Adrenal gland (tissue), 12 donors: ENCODE results near the gene HIC1. TPM values are rescaled to one million over a fixed set of nuclear protein-coding genes. Genes with fewer than 3 reads are reported as not detected.

ENCODE experiments used
- DNase-seq, 7 donors: peaks; one replicate each; pipeline ENCODE4 v3.0.0-alpha.2; 2019 to 2020
- H3K27ac ChIP-seq, 5 donors: fragments of 200-600 bp; sonication (generic) in 4 of 5; 1 replicate in 3 of 5; 2 replicates in 2 of 5; pipeline versions ENCODE4 v1.5.1 to v1.8.0; 2016 to 2020; ENCODE audit warnings: mild to moderate bottlenecking in 1 of 5
- H3K27me3 ChIP-seq: fragments of 200-600 bp; 2 replicates; pipeline ENCODE4 v1.8.0; 2021
- H3K36me3 ChIP-seq, 2 donors: fragments of 200-600 bp; replicated peaks in 1 of 2; 1 replicate in 1 of 2; 2 replicates in 1 of 2; pipeline versions ENCODE4 v1.5.1 to v1.8.0; 2018 to 2022
- H3K4me1 ChIP-seq, 2 donors: fragments of 200-600 bp; replicated peaks in 1 of 2; 1 replicate in 1 of 2; 2 replicates in 1 of 2; pipeline versions ENCODE4 v1.5.1 to v1.8.0; 2018 to 2021
- H3K4me3 ChIP-seq, 4 donors: fragments of 200-600 bp; sonication (generic) in 3 of 4; one replicate each; pipeline ENCODE4 v1.5.1; 2016 to 2018
- H3K9me3 ChIP-seq, 3 donors: fragments of 200-600 bp; sonication (generic) in 1 of 3; replicated peaks in 1 of 3; 1 replicate in 2 of 3; 2 replicates in 1 of 3; pipeline versions ENCODE4 v1.5.1 to v1.8.0; 2016 to 2021
- POLR2A ChIP-seq, 2 donors: fragments of 450-650 bp; IDR thresholded peaks; one replicate each; pipeline ENCODE4 v1.6.1; 2017; ENCODE audit warnings: antibody characterized with exemption in 2 of 2, mild to moderate bottlenecking in 2 of 2, moderate library complexity in 1 of 2
- whole genome bisulfite sequencing, 4 donors: extraction: QIAGEN DNeasy Blood & Tissue Kit in 2 of 4; methylation state at CpG; one replicate each; pipeline versions ENCODE4 v1.1.5 to v1.1.7; 2013 to 2017; 5-methylcytosine and 5-hydroxymethylcytosine counted together
- intact Hi-C, 2 donors: fragments of 100-400 bp; cut with DNase I; formaldehyde crosslinking; loops; one replicate each; pipeline versions ENCODE4 v1.14.1 to v1.15.0; 2022 to 2023
- polyA plus RNA-seq, 3 donors: library from polyadenylated mRNA; stranded (reverse); fragments of 200-250 nt in 2 of 3; fragments of 350-450 nt in 1 of 3; fragmentation: Illumina TruSeq in 1 of 3; extraction: RNeasy Lipid Tissue Mini Kit (QIAGEN cat#74804) in 1 of 3; gene quantifications; one replicate each; pipeline ENCODE4 v1.2.3, GENCODE V29; 2013 to 2014
- total RNA-seq, 9 donors: library from RNA; depleted of rRNA in 4 of 9; stranded (reverse); fragments of >200 nt in 4 of 9; fragments of 120-200 nt in 1 of 9; fragmentation: NEBNext Ultra II Directional in 1 of 9; extraction: Animal tissue kit (Norgen Biotek cat#: 25700) in 1 of 9; gene quantifications; one replicate each; pipeline versions ENCODE4 v1.1.0 to v1.2.4, GENCODE V29; 2013 to 2023
- TF ChIP-seq, protein P1 (sequence below), 6 experiments: fragments of 450-650 bp in 4 of 6; fragments of 200-600 bp in 2 of 6; sonication (generic) in 1 of 6; IDR thresholded peaks; 1 replicate in 5 of 6; 2 replicates in 1 of 6; pipeline versions ENCODE4 v1.5.1 to v1.8.0; 2016 to 2021; ENCODE audit warnings: antibody characterized with exemption in 6 of 6, mild to moderate bottlenecking in 2 of 6, moderate library complexity in 1 of 6
- donor health status: healthy with polysubstance abuse.
- donor health status: Bipolar disorder and iron deficiency.
- donor health status: DM: yes; HTN: yes; CAD: no.
- donor health status: DM: no; HTN: no; CAD: no.
- donor health status: DM: no; HTN: no; CAD: no.
- donor health status: DM: yes; HTN: yes; CAD: no.

HIC1 gene
- total and polyA plus RNA-seq, 12 donors, result 0.92 to 61.8 (median 23.9) TPM

DNA sequence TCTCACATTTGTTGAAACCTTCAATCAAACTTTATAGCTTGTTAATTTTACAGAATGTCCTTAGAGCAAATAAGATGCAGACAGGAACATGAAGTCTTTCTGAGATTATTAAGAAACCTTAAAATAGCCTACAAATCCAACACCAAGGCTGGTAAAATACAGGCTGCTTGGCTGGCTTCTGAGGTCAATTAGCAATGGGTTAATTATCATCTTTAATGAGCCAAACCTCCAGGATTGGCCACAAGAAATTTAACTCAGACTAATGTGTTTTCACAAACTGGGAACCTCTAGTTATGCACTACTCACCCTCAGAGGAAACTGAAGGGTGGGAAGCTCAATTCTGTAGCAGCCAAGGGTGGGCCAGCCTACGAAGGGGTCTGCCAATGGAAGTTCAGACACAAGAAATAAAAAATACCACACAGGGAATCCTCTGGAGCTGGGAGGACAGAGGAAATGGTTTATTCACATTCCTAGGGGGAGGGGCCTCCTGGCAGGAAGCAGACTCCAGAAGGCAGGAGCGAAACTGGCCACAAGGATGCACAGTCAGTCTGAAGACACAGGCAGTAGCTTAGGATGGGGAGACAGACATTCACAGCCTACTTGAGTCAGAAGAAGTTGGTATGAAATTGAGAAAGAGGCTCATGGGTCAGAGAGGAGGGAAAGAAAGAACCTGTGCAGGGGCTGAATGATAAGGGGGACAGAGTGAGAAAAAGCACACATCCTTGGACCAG, 36.1 kb downstream of the HIC1 start:
- Histone ChIP-seq H3K27me3 (no peaks in the 10 kb centered on the region), H3K4me3 (no peak overlapping the region), H3K4me1 (peaks cover 11 to 47% of the 10 kb centered on the region in 2 donors), H3K27ac (peak overlapping the region in 3 of 5 donors; percentile 40 to 97 (median 85)), H3K9me3 (no peaks in the 10 kb centered on the region), H3K36me3 (no peaks in the 10 kb centered on the region)
- intact Hi-C loops, result no loop called here
- 52 to 62% (median 57%) methylated on average over 2 of the region's 2 CpGs for WGBS, 4 donors
- no peak for TF ChIP-seq POLR2A (IDR thresholded peaks at IDR 0.05)
- TF ChIP-seq, protein P1, sequence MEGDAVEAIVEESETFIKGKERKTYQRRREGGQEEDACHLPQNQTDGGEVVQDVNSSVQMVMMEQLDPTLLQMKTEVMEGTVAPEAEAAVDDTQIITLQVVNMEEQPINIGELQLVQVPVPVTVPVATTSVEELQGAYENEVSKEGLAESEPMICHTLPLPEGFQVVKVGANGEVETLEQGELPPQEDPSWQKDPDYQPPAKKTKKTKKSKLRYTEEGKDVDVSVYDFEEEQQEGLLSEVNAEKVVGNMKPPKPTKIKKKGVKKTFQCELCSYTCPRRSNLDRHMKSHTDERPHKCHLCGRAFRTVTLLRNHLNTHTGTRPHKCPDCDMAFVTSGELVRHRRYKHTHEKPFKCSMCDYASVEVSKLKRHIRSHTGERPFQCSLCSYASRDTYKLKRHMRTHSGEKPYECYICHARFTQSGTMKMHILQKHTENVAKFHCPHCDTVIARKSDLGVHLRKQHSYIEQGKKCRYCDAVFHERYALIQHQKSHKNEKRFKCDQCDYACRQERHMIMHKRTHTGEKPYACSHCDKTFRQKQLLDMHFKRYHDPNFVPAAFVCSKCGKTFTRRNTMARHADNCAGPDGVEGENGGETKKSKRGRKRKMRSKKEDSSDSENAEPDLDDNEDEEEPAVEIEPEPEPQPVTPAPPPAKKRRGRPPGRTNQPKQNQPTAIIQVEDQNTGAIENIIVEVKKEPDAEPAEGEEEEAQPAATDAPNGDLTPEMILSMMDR (IDR thresholded peaks at IDR 0.05), result peak in 4 of 6 experiments; percentile 15 to 46 (median 36)
- DNase-seq, result peak in 5 of 7 donors; percentile 45 to 81 (median 64)

DNA sequence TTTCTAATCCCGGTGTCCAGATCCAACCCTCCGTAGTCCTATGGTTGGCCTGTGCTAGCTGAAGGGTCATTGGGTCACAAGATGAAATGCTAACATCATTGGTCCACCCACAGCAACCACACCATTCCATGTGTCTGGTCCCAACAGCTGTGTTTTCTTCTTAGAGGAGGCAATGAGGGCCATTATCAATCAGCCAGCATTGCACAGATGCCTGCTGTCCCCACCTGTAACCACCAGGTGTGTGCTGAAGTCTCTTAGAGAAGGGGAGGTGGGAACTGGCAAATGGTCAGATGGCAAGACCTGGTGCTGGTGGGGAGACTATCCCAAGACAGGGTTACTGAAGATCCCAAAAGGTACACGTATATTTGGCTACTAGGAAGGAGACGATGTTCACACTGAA, 37.4 kb downstream of the HIC1 start:
- intact Hi-C loops, result no loop called here
- no peak overlapping the region for H3K4me3 ChIP-seq
- H3K9me3 ChIP-seq, result no peaks in the 10 kb centered on the region
- no peaks in the 10 kb centered on the region for H3K27me3 ChIP-seq
- peaks cover 6 to 34% of the 10 kb centered on the region in 2 donors for H3K4me1 ChIP-seq
- peak overlapping the region in 1 of 5 donors; percentile 16 for H3K27ac ChIP-seq
- TF ChIP-seq, protein P1 (IDR thresholded peaks at IDR 0.05), result no peak
- no peak for TF ChIP-seq POLR2A (IDR thresholded peaks at IDR 0.05)
- WGBS, 4 donors, result 92 to 95% (median 93%) methylated on average over 3 to 4 of the region's 4 CpGs
- no peaks in the 10 kb centered on the region for H3K36me3 ChIP-seq
- no peak for DNase-seq

DNA sequence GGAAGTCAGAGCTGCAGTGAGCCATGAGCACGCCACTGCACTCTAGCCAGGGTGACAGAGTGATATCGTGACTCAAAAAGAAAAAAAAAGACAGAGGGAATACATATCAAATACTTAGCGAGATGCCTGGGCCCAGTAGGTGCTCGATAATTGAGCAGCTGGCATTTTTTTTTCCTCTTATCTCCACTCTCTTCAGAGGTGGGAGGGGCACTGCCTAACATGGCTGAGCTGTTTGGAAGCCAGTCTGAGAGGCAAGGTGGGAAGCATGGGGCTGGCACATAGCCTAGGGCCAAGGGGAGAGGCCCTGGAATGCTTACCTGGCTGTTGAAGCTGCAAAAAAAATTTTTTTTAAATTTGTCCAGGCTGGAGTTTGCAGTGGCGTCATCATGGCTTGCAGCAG, 38.4 kb downstream of the HIC1 start:
- no peak for TF ChIP-seq POLR2A (IDR thresholded peaks at IDR 0.05)
- TF ChIP-seq, protein P1 (IDR thresholded peaks at IDR 0.05), result no peak
- intact Hi-C loops, result no loop called here

DNA sequence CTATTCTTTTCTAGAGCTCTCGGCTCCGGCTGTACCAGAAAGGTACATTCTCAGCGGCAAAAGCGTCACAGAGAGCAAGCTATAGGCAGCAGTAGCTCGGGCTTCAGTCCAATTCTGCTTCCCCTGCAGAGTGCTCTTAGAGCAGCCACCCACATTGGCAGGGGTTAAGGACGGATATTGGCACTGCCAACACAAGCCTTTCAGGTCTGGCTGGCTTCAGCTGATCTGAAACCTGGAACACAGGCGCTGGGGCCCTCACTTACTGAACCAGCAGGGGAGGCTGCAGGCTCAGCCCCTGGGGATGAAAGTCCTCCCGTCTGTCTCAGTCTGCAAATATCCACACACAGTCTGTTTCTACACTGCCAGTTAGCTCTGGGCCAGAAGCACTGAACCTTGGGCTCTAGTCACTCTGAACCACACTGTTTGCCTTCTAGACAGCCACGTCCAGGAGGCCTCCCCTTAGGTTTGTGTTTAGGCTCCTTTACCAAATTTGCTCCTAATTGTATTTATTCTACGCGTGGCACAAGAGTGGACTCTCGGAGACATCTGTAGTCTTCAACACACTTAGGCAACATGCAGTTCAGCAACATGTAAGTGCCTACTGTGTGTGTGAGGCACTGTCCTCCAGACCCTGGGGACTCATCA, 40.1 kb downstream of the HIC1 start:
- intact Hi-C loops, result no loop called here
- peak in 5 of 7 donors; percentile 42 to 75 (median 68) for DNase-seq
- peak overlapping the region in 1 of 5 donors; percentile 51 for H3K27ac ChIP-seq

More for the DNA sequence above, 38.4 kb downstream of the HIC1 start:
- H3K27ac ChIP-seq, result no peak overlapping the region
- H3K4me3 ChIP-seq, result no peak overlapping the region
- no peaks in the 10 kb centered on the region for H3K9me3 ChIP-seq
- H3K36me3 ChIP-seq, result no peaks in the 10 kb centered on the region
- H3K4me1 ChIP-seq, result peaks cover 4 to 23% of the 10 kb centered on the region in 2 donors
- no peak for DNase-seq
- no peaks in the 10 kb centered on the region for H3K27me3 ChIP-seq
- 79 to 81% (median 80%) methylated on average over 5 of the region's 5 CpGs for WGBS, 4 donors

More for the DNA sequence above, 40.1 kb downstream of the HIC1 start:
- TF ChIP-seq, protein P1 (IDR thresholded peaks at IDR 0.05), result peak in 5 of 6 experiments; percentile 41 to 62 (median 59)
- no peak for TF ChIP-seq POLR2A (IDR thresholded peaks at IDR 0.05)
- 67 to 83% (median 81%) methylated on average over 12 of the region's 12 CpGs for WGBS, 4 donors
- Histone ChIP-seq H3K36me3 (no peaks in the 10 kb centered on the region), H3K9me3 (no peaks in the 10 kb centered on the region), H3K27me3 (no peaks in the 10 kb centered on the region), H3K4me1 (peaks cover 0 to 10% of the 10 kb centered on the region in 2 donors), H3K4me3 (no peak overlapping the region)
